Left ventricle myocardium superior (tissue), 1 donor: ENCODE results near the gene PDLIM1. TPM values are rescaled to one million over a fixed set of nuclear protein-coding genes. Genes with fewer than 3 reads are reported as not detected.
A peak's percentile ranks its signal among the peaks of the same experiment; 100 is the strongest.

ENCODE experiments used
- ATAC-seq: fragments of 200-7000 bp; cut with Tn5 transposase; one replicate; pipeline ENCODE4 v1.9.1; 2020; ENCODE audit warnings: mild to moderate bottlenecking, moderate library complexity
- DNase-seq: peaks from one replicate; pipeline ENCODE4 v3.0.0-alpha.2; 2020
- intact Hi-C: fragments of 100-400 bp; cut with micrococcal nuclease; formaldehyde crosslinking; loops from one replicate; pipeline ENCODE4 v1.11.0; 2022
- total RNA-seq: library from RNA; stranded (reverse); fragmentation: NEBNext Ultra II Directional; extraction: Animal tissue kit (Norgen Biotek cat#: 25700); gene quantifications from one replicate; pipeline ENCODE4 v1.2.1, GENCODE V29; 2021
- donor health status: DM: no; HTN: yes; CAD: no; lungs with severe emphysema.

PDLIM1 gene
- total RNA-seq, 1 donor from 2014 or later, result 231 TPM

DNA sequence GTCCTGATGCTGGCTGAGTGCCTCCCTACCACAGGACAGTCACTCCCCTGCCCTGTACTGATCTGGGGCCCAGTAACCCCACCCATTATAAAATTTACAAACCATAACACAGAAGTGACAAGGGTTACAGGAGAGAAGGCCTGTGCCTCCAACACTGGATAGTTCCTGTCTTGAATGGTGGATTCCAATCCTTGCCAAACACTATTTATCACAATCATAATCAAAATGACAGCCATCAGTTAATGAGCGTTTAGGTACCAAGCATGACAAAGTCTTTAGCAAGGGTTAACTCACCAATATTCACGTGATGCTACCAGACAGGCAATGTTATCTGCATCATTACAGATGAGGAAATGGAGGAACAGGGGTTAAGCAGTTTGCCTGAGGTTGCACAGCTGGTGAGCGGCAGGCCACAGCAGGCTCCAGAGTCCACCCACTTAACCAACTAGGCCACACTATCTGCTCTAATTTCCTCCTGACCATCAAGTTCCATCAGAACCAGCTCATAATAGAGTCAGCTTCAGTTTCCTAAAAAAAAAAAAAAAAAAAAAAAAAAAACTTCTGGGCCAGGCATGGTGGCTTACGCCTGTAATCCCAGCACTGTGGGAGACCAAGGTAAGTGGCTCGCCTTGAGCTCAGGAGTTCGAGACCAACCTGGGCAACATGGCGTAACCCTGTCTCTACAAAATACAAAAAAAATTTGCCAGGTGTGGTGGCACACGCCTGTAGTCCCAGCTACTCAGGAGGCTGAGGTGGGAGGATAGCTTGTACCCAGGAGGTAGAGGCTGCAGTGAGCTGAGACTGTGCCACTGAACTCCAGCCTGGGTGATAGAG is 14.2 kb downstream of the PDLIM1 start:
- DNase-seq (no peak), ATAC-seq (peak; percentile 29)
- intact Hi-C loops, result no loop called here

DNA sequence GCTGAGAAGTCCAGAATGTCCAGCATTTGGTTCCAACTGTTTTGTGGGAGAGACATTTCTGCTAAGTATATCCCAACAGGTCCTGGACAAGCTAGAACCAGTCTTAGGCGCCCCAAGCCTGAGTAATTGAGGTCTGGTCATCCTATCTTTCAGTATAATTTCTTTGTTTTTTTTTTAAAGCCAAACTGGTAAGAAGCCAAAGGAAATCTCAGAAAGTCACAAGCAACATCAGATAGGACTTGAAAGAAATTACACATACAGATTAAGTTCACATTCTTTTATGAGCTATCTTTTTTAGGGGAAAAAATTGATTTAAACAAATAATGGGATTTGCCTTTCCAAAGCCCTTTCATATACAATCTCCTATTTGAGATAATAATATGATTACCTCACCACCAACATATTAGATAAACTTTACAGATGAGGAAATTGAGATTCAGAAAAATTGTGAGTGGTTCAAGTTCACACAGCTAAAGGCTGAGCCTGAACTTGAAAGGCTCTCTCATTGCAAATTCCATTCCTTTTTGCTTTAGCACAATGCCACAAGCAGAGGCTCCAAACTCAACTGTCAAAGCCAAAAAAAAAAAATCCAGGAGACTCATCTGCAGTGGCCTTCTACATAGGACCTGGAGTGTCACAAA is 15.0 kb downstream of the PDLIM1 start:
- DNase-seq, result no peak
- ATAC-seq, result no peak
- intact Hi-C loops, result no loop called here

DNA sequence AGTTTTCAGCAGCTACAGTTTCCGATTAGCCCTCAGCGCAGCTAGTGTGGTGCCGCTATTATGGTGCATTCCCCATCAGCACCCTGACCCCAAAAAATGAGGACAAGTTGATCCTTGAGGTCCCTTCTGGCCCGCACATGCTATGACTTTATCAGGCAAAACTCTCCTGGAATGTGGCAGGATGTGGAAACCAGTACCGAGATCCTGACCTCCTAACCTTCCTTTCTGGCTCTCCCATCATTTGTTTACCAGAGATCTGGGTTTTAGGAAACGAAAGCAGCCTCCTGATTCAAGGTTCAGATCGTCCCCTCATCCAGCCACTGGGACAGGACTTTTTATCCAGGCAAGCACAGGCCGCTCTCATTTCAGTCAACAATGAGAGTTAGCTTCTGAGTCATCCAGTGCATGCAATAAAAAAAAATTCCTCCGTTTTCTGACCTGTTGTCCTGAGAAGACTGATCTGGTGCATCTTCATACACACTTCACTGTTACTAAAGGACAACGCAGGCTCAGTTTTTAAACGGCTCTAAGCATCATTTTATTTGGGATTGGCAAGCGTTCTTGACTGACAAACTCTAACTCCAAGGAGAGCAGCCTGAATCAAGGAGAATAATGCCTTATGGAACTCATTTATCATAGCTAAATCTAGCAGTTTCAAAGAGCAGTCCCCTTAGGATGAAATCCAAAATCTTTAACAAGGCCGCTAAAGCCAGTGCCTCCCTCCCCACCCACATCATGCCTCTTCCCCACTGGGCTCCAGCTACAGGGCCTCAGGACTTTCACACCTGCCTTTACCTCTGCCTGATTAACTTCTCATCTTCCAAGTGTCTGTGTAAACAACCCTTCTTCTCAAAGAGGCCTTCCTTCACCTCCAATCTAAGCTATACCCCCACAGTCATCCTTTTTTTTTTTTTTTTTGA is 17.1 kb downstream of the PDLIM1 start:
- DNase-seq (no peak), ATAC-seq (peak; percentile 65)
- intact Hi-C loops, result no loop called here

DNA sequence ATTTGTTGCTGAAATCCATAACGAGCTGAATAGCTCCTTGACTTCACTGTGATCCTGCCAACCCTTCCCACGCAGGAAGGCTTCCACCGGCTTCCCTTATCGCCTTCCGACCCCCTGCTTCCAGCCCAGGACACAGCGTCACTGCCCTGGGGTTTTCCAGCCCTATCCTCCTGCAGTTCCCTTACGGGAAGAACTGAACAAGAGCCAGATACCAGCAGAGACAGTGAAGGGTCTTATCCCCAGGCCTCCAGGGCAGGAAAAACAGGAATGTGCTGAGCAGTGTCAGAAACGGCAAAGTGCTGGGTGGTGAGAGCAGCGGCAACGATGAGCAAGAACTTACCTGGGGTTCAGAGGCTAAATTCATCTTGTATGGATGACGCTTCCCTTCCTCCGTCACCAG is 22.4 kb downstream of the PDLIM1 start:
- intact Hi-C loops, result no loop called here
- DNase-seq, result peak; percentile 71
- ATAC-seq, result peak; percentile 66

DNA sequence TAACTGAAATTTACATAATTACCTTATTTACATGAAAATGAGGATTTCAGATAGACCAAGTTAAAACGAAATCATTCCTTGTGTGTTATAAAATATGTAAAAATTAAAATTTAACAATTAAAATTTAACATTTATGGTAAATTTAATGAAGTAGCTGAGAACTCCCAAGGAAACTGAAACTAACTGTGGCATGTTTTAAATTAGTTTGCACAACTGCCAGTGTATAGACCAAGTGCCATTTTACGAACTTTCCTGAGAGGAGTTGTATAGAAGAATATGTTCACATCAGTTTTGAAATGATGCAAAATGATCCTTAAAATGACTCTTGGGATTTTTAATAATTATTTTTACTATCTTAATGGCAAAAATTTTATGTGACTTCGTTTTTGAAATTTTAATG is 23.6 kb downstream of the PDLIM1 start:
- ATAC-seq, result no peak

DNA sequence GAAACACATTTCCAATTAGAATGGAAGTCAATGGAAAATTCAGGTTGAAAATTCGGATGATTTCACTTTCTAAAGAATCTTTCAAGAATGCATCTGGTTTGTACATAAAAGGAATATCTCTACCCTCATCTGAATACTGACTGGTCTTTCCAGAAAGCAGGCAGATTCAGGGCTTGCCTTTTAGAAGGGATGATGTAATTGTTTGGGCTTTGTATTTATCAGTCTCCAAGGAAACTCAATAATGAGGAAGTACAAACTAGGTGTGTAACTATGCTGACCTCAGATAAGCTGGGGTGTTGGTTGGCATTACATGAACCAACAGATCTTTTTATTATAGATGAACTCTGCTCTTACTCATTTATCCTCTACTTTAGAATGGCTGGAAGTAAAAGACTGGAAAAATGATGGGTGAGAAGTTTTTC is 24.1 kb downstream of the PDLIM1 start:
- no peak for DNase-seq
- intact Hi-C loops, result no loop called here
- peak; percentile 71 for ATAC-seq

More for the DNA sequence above, 23.6 kb downstream of the PDLIM1 start:
- intact Hi-C loops, result no loop called here
- no peak for DNase-seq

DNA sequence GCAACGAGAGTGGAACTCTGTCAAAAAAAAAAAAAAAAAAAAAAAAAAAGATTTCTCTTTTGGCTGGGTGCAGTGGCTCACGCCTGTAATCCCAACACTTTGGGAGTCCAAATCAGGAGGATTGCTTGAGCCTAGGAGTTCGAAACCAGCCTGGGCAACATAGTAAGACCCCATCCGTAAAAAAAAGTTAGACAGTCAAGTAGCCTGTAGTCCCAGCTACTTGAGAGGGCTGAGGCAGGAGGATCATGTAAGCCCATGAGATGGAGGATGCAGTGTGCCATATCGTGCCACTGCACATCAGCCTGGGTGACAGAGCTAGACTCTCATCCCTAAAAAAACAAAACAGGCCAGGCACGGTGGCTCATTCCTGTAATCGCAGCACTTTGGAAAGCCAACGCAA is 25.2 kb downstream of the PDLIM1 start:
- DNase-seq, result no peak
- no peak for ATAC-seq
- intact Hi-C loops, result no loop called here

DNA sequence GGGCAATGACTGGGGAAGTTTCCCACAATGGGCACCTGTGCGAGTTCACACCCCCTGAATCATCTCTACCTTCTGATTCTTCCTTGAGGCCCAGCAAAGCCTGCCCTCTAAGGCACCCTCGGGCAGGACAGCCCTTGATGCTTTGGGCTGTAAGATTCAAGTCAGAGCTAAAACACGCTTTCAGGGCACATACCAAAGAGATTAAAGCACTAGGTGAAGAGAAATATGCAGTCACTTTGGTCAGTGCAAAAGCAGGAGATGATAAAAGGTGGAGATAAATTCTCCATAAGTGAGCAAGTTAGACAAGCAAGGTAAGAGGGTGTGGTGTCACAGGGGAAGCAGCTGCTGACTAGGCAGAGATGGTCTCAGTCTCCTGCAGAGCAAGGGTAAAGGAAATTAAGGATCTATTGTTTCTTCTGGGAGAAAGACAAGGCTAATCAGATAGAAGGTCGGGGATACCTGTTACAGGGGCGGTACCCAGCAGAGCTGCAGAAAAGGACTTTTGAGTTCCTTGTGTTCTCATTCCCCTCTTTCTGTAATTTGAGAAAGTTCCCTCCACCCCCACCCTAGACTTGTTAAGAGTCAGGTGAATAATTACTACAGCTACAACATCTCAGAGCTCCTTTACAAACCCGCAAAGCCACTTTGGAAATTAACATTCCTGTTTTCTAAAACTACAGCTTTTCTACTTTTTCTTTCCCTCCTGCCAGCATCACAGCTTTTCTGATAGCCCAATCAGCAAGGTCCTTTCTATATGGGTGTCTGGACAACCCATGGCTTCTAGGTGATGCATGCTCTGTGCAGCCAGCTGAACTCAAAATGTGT is 26.4 kb downstream of the PDLIM1 start:
- DNase-seq (no peak), ATAC-seq (no peak)
- intact Hi-C loops, result no loop called here

DNA sequence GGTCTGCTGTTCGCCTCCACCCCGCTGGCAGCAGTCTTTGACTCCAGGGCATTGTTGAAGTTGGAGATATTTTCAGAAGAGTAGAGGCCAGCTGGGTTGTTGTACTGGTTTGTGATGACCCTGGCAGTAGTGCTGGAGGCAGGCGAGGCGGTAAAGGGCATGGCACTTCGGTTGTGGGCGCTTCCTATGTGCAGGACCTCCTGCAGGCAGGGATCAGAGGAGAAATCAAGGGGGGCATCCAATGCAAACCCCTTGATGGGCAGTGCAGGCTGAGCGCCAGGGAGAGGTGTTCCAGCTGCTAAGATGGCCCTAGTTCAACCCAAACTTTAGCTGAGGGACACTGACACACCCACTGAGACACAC is 27.0 kb downstream of the PDLIM1 start:
- ATAC-seq (no peak), DNase-seq (no peak)
- intact Hi-C loops, result no loop called here

DNA sequence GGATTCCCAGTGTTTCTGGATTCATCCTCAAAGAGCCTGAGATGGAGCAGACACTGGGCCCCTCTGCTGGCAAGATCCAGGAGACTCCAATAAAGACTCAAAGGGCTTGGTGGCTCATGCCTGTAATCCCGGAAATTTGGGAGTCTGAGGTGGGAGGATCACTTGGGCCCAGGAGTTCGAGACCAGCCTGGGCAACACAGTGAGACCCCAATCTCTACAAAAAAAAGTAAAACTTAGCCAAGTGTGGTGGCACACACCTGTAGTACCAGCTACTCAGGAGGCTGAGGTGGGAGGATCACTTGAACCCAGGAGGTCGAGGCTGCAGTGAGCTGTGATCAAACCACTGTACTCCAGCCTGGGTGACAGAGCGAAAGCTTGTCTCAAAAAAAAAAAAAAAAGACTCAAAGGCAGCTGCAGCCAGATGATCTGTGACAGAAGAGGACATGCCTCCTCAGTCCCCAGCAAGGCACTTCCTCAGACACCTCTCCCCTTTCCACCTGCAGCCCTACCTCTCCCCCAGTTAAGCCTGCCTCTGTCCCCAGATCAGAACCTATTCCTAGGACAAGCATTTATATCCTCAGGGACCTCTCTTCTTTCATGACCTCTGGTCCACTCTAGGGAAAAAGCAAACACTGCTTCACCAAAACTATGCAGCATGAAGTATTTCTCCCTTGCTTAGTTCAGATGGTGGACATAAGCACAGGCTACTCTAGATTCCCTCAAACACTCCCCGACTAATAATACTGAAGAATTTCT is 27.9 kb downstream of the PDLIM1 start:
- intact Hi-C loops, result no loop called here
- no peak for DNase-seq
- no peak for ATAC-seq

DNA sequence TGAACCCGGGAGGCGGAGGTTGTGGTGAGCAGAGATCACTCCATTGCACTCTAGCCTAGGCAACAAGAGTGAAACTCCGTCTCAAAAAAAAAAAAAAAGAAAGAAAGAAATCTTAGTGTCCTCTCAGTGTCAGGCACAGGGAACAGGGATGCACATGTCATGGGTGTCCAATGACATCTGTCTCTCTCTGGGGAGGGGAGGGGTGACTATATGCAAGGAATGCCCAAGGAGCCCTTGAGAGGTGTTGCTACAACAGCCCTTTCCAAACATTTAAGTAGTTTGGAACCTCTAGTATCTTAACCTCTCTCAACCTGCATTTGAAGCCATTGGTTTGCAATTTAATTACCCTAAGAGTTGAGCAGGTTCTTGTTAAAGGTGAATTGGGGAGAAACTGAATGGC is 28.9 kb downstream of the PDLIM1 start:
- intact Hi-C loops, result no loop called here
- ATAC-seq (peak; percentile 51), DNase-seq (no peak)

DNA sequence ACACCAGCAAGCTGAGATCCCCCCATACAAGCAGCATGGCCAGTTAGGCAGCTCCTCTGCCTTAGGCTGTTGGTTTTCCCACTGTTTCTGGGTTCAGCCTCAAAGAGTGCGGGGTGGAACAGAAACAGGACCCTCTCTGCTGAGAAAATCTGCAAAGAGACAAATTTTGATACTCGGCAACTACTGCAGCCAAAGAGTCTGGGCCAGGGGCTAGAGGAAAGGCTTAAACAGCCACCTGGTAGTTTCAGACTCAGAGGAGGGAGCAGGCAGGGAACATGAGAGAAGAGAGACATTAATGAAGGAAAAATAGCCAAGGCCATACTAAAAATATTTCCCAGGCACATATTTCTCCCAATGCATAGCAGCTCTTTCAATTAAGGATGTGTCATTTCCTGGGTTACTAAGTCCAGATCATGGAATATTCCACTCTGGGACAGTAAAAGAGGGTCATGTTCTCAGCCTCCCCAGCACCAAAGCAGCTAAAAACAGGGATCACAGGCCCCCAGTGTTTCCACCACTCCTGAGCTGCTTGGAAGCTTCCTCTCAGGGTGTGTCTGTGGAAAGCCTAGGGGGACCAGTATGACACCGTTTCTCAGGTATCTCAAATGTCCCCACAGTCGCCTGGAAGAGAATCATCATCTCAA is 29.8 kb downstream of the PDLIM1 start:
- no peak for ATAC-seq
- intact Hi-C loops, result no loop called here
- no peak for DNase-seq

DNA sequence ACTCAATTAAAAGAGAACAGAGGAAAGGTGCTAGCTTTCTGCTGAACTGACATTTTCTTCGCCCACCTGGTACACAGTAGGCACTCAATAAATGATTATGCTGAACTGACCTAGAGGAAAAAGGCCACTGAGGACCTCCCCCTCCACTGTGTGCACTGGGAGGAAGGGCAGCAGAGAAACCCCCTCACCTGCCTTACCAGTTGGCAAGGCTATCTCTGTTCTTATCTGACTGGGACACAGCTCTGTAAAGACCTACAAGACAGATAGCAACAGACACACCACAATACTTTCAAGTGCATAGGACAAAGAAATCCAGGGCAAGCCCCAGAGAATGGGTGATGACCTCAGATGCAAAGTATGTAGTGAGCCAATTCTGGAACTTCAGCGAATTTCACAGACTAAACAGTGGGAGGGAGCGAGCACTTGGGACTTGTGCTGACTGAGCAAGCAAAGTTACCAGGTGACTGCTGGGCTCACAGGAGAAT is 30.4 kb downstream of the PDLIM1 start:
- DNase-seq, result no peak
- ATAC-seq, result peak; percentile 77

DNA sequence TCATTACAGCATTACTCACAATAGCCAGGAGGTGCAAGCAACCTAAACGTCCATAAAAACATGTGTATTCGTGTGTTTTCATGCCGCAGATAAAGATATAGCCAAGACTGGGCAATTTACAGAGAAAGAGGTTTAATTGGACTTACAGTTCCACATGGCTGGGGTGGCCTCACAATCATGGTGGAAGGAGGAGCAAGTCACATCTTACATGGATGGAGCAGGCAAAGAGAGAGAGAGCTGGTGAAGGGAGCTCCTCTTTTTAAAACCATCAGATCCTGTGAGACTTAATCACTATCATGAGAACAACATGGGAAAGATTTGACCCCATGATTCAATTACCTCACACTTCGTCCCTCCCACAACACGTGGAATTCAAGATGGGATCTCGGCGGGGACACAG is 33.0 kb downstream of the PDLIM1 start:
- no peak for DNase-seq
- intact Hi-C loops, result no loop called here
- ATAC-seq, result no peak

More for the DNA sequence above, 30.4 kb downstream of the PDLIM1 start:
- intact Hi-C loops, result no loop called here

DNA sequence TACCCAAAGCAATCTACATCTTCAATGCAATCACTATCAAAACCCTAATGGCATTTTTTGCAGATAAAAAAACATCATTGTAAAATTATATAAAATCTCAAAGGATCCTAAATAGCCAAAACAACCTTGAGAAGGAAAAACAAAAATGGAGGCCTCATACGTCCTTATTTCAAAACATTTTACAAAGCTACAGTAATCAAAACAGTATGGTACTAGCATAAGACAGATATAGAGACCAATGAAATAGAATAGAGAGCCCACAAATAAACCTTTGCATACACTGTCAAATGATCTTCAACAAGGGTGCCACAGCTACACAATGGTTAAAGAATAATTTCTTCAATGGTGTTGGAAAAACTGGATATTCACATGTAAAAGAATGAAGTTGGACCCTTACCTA is 34.5 kb downstream of the PDLIM1 start:
- DNase-seq, result no peak
- intact Hi-C loops, result no loop called here
- ATAC-seq, result no peak

DNA sequence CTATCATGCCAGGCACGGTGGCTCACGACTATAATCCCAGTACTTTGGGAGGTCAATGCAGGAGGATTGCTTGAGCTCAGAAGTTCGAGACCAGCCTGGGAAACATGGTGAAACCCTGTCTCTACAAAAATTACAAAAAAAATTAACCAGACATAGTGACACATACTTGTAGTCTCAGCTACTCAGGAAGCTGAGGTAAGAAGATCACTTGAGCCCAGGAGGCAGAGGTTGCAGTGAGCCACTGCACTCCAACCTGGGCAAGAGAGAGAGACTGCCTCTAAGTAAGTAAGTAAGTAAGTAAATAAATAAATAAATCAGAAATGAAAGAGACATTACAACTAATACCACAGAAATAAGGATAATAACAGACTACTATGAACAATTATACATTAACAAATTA is 36.2 kb downstream of the PDLIM1 start:
- intact Hi-C loops, result no loop called here
- DNase-seq, result no peak
- ATAC-seq, result no peak

DNA sequence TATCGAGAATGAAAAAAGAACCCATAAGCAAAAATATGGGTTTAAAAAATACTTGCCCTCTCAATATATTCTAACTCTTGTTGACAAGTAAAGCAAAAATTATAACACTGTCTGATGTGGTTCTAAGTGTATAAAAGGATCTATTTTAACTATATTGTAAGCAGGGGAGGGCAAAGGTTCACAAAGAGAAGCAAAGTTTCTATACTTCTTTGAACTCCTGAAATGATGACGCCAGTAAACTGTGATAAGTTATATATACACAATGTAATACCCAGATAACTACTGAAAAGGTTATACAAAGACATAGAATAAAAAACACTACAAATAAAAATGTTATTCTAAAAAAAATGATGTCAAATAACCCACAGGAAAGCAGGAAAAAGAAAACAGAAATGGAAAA is 37.1 kb downstream of the PDLIM1 start:
- ATAC-seq, result no peak
- intact Hi-C loops, result no loop called here
- DNase-seq, result no peak

DNA sequence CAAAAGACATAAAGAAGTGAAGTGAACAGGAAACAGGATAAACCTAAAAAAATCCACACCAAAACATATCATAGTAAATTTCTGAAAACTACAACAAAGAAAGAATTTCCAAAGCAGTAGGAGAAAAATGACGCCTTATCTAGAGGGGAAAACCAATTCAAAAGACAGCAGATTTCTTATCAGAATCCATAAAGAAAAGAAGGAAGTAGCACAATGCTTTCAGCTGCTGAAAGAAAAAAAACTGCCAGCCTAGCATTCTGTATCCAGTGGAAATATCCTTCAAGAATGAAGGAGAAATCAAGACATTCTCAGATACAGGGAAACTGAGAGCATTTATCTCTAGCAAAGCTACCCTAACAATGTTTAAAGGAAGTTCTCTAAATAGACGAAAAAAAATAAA is 37.8 kb downstream of the PDLIM1 start:
- DNase-seq, result no peak
- no peak for ATAC-seq
- intact Hi-C loops, result no loop called here
